Thoracic aorta (tissue), 2 donors: ENCODE results near the gene NUP210. TPM values are rescaled to one million over a fixed set of nuclear protein-coding genes. Genes with fewer than 3 reads are reported as not detected.
A peak's percentile ranks its signal among the peaks of the same experiment; 100 is the strongest.

Source experiments
- ATAC-seq: fragments of 150-250 bp; one replicate; pipeline ENCODE4 v1.8.0; 2017; ENCODE audit warnings: low read depth; ENCODE audit not compliant: insufficient number of reproducible peaks, low FRiP score
- DNase-seq: peaks from one replicate; pipeline ENCODE4 v3.0.0-alpha.2; 2020; ENCODE audit warnings: low spot score
- H3K27ac ChIP-seq, 2 donors: fragments of 200-600 bp; sonication (generic); 1 replicate in 1 of 2; 2 replicates in 1 of 2; pipeline ENCODE4 v1.5.1; 2016; ENCODE audit warnings: mild to moderate bottlenecking in 2 of 2, moderate library complexity in 2 of 2
- H3K27me3 ChIP-seq: fragments of 200-600 bp; sonication (generic); replicated peaks from 2 replicates; pipeline ENCODE4 v1.6.0; 2016; ENCODE audit warnings: mild to moderate bottlenecking; ENCODE audit not compliant: insufficient read depth
- H3K36me3 ChIP-seq: fragments of 200-600 bp; sonication (generic); one replicate; pipeline ENCODE4 v1.5.1; 2016
- H3K4me1 ChIP-seq, 2 donors: fragments of 200-600 bp; sonication (generic); 1 replicate in 1 of 2; 2 replicates in 1 of 2; pipeline versions ENCODE4 v1.5.1 to v1.6.0; 2016; ENCODE audit warnings: low read depth in 2 of 2, mild to moderate bottlenecking in 1 of 2; ENCODE audit not compliant: control insufficient read depth in 1 of 2
- H3K4me3 ChIP-seq: fragments of 200-600 bp; sonication (generic); 2 replicates; pipeline ENCODE4 v1.5.1; 2016; ENCODE audit warnings: mild to moderate bottlenecking
- H3K9me3 ChIP-seq: fragments of 200-600 bp; sonication (generic); 2 replicates; pipeline ENCODE4 v1.5.1; 2016
- CTCF ChIP-seq: fragments of 200-600 bp; sonication (generic); IDR thresholded peaks from one replicate; pipeline ENCODE4 v1.5.1; 2019; ENCODE audit warnings: antibody characterized with exemption
- total RNA-seq, 2 donors: library from RNA; depleted of rRNA; stranded (reverse); fragments of >200 nt; gene quantifications; one replicate each; pipeline versions ENCODE4 v1.1.0 to v1.2.3, GENCODE V29; 2016

NUP210 gene
- total RNA-seq, 2 donors from 2014 or later: 3.7 to 4.3 TPM

GRCh38 chr3:13426591-13426990, 6.5 kb upstream of the NUP210 start:
- no peaks in the 10 kb centered on the region for H3K9me3 ChIP-seq
- H3K27ac ChIP-seq: no peak overlapping the region
- ATAC-seq: no peak
- H3K4me3 ChIP-seq: no peak overlapping the region
- H3K36me3 ChIP-seq: no peaks in the 10 kb centered on the region
- H3K27me3 ChIP-seq: no peaks in the 10 kb centered on the region
- no peak for DNase-seq
- H3K4me1 ChIP-seq: no peaks in the 10 kb centered on the region
- no peak for TF ChIP-seq CTCF

GRCh38 chr3:13425689-13426088, 5.6 kb upstream of the NUP210 start:
- H3K27me3 ChIP-seq: no peaks in the 10 kb centered on the region
- DNase-seq (no peak), ATAC-seq (no peak)
- no peak overlapping the region for H3K4me3 ChIP-seq
- H3K27ac ChIP-seq: no peak overlapping the region
- TF ChIP-seq CTCF: no peak
- H3K4me1 ChIP-seq: no peaks in the 10 kb centered on the region
- H3K9me3 ChIP-seq: no peaks in the 10 kb centered on the region
- no peaks in the 10 kb centered on the region for H3K36me3 ChIP-seq

GRCh38 chr3:13424865-13425617, 4.9 kb upstream of the NUP210 start:
- H3K36me3 ChIP-seq: no peaks in the 10 kb centered on the region
- no peaks in the 10 kb centered on the region for H3K9me3 ChIP-seq
- H3K27ac ChIP-seq: no peak overlapping the region
- no peak for TF ChIP-seq CTCF
- H3K27me3 ChIP-seq: no peaks in the 10 kb centered on the region
- no peak for ATAC-seq
- H3K4me1 ChIP-seq: no peaks in the 10 kb centered on the region
- DNase-seq: no peak
- no peak overlapping the region for H3K4me3 ChIP-seq

GRCh38 chr3:13424141-13424844, 4.2 kb upstream of the NUP210 start:
- DNase-seq: no peak
- no peaks in the 10 kb centered on the region for H3K27me3 ChIP-seq
- no peak for ATAC-seq
- no peak overlapping the region for H3K4me3 ChIP-seq
- H3K27ac ChIP-seq: no peak overlapping the region
- no peaks in the 10 kb centered on the region for H3K36me3 ChIP-seq
- H3K4me1 ChIP-seq: peaks cover 0 to 4% of the 10 kb centered on the region in 2 donors
- no peak for TF ChIP-seq CTCF
- H3K9me3 ChIP-seq: no peaks in the 10 kb centered on the region

- ATAC-seq (no peak), DNase-seq (no peak)
- peak overlapping the region; percentile 77 for H3K4me3 ChIP-seq
- no peaks in the 10 kb centered on the region for H3K27me3 ChIP-seq
- no peaks in the 10 kb centered on the region for H3K36me3 ChIP-seq
- TF ChIP-seq CTCF: no peak
- H3K27ac ChIP-seq: no peak overlapping the region
- H3K4me1 ChIP-seq: peaks cover 0 to 8% of the 10 kb centered on the region in 2 donors
- H3K9me3 ChIP-seq: no peaks in the 10 kb centered on the region
These were observed 976 bp upstream of the NUP210 start for GRCh38 chr3:13420831-13421765.
